Measurements from ENCODE around the gene SMAD9. TPM values are rescaled to one million over a fixed set of nuclear protein-coding genes. Genes with fewer than 3 reads are reported as not detected.
"Not testable (repeated sequence)": the region's sequence is repeated elsewhere in the genome, so short reads cannot be mapped to it uniquely, and the experiment has no call there.

The SMAD9 gene
- total RNA-seq, 1 donor from 2014 or later: 30.5 TPM

DNA sequence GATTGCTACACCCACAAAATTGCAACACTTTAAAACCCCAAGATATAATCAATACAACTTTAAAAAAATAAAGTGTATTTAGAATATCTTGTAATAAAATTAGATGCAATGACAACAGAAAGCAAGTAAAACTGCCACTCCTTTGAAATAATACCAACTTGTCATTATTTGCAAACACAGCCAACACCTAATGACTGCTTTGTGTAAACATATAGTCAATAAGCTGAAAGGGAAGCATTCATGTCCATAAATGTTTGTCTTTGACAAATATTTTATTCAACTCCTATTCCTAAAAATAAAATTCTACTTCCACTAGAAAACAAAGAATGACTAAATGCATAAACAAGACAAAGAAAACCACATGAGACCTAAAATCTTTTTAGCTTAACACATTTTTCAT is 6.6 kb downstream of the SMAD9 start:
- DNase-seq (ENCODE audit: low spot score) (no peak), ATAC-seq (no peak)
- intact Hi-C loops (cut with DNase I): no loop called here

DNA sequence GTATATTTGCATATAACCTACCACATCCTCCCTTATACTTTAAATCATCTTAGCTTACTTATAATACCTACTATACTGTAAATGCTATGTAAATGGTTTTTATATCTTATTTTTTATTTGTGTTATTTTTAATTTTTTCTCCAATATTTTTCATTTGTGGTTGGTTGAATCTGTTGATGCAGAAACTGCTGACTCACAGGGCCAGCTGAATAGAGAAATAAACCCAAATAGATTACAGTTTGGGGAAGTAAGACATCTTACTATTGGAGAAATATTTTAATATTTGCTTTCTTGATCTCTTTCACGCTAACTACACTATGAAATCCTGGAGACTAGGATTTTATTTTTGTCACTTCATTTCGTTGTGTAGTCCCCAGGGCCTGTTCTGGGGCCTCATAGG is 7.1 kb downstream of the SMAD9 start:
- no peak for DNase-seq (ENCODE audit: low spot score)
- intact Hi-C loops (cut with DNase I): no loop called here
- ATAC-seq: no peak

DNA sequence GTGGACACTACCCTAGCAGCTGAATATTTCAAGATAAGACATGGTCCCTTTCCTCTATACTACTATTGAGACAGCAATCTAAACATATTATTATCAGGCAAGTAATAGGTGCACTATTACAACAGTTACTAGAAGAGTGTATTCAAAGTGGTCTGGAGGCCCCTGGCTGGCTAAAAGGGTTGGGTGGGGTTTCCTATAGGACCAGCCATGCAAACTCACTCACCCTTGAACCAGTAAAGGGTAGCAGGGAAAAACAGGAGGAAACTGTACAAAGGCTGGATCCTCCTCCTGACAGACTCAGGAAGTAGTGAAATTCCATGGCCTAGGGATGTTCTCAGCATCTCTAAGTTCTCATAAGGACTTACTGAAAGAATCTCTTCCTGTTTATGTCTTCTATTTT is 7.7 kb downstream of the SMAD9 start:
- DNase-seq (ENCODE audit: low spot score): no peak
- no peak for ATAC-seq
- intact Hi-C loops (cut with DNase I): no loop called here

DNA sequence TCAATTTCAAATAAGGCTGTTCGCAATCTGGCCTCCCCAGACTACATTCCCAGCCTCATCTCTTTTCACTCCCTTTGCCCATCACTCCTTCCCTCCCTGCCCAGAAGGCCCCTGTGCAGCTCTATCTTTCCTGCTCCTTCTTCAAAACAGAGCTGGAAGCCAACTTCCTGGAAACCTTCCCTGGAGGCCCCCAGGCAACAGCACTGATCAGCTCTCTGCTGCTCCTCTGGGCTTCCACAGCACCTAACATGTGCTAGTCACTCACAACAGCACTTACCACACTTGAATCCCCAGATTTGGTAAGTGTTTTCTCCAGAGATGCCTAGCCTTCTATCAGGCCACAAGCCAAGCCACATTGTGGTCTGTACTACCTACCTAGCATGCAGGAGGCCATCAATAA is 9.5 kb downstream of the SMAD9 start:
- intact Hi-C loops (cut with DNase I): no loop called here
- DNase-seq (ENCODE audit: low spot score) (no peak), ATAC-seq (no peak)

DNA sequence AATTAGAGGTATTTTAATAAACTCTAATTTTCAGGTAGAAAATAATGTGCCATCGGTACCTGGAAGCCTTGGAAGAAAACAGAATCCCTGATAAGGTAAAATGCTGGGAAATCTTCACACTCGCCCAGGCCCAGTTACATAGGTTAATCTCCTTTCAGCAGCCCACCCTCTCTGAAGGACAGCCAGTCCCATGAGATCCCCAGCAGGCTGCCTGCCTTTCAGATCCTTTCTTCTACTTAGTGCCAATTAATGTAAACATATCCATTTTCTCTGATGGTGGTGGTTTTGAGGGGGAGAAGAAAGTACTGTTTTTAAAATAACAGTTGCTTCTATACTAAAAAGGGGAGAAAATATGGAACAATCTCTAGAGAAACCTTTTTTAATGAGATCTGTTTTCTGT is 12.2 kb downstream of the SMAD9 start:
- ATAC-seq (no peak), DNase-seq (ENCODE audit: low spot score) (no peak)
- intact Hi-C loops (cut with DNase I): no loop called here

DNA sequence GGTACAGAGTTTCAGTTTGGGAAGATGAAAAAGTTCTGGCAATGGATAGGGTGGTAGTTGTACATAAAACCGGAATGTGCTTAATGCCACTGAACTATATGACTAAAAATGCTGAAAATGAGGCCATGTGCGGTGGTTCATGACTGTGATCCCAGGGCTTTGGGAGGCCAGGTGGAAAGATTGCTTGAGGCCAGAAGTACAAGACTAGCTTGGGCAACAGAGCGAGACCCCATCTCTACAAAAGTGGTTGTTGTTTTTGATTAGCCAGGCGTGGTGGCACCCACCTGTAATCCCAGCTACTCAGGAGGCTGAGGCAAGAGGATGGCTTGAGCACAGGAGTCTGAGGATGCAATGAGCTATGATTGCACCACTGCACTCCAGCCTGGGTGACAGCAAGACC is 12.8 kb downstream of the SMAD9 start:
- ATAC-seq (no peak), DNase-seq (ENCODE audit: low spot score) (no peak)
- intact Hi-C loops (cut with DNase I): no loop called here

DNA sequence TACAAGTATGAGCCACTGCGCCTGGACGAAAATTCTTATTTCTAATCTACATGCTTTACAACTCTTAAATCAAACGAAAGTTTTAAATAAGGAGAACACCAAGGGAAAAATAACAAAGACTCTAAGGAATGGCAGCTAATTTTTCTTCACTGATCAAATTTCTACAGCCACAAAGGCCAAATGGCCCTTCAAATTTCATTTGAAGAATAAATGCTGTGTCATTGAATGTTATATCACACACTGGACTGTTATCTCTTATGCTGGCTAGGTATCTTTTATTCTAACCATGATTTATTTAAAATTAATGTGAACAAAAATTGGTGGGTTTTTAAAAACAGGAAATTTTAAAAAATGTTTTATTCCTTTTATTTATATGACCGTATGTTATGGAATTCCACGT is 14.1 kb downstream of the SMAD9 start:
- DNase-seq (ENCODE audit: low spot score): no peak
- ATAC-seq: no peak
- intact Hi-C loops (cut with DNase I): no loop called here

DNA sequence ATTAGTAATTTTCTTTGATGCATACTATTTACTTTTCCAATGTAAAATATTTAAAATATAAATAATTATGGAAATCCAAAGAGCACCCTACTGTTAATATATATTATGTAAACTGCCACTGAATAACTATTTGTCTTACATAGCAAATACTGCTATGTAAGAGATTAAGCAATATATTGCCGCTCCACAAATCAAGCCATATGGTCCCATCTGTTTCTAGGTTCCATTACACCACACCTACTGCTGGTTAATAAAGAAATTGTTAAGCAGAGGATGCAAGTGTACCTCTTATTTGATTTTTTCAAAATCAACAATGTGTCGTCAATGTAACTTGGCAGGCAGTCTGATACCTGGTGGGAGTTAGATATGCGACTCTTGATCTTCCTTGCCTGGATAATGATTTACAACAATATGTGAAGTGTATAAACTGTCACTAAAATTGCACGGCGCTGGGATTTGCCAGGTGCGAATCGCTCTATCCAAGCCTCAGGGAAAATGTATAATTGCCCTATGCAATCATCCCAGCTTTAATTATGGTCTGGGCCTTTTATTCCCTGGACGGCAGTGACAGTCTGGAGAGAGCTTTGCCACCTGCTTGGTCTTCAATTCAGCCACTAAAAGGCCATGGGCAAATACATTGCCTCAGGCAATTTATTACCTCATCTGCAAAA is 16.0 kb downstream of the SMAD9 start:
- ATAC-seq: no peak
- intact Hi-C loops (cut with DNase I): no loop called here
- DNase-seq (ENCODE audit: low spot score): no peak

DNA sequence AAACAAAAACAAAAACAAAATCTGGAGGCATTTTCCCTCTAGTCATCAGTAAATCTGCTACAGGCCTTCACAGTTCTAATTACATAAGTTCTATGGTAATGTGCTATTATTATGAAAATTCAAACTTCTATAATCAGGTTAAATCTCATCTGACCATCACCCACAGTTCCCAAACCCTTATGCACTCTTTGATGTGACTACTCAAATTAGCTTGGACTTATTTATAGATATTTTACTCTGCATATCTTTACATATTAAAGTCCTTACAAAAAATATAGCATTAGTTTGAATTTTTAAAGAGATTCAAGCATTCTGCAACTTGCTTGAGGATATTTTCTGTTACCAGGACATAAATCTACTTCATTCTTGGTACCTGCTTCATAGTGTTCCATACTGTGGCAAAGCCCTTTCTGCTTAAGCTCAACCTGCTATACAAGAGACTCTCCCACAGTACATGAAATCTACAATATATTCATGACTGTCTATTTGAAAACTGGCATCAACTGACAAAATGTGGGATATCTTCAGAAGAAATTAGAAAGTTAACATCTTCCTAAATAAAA is 22.9 kb downstream of the SMAD9 start:
- no peak for ATAC-seq
- DNase-seq (ENCODE audit: low spot score): no peak
- intact Hi-C loops (cut with DNase I): no loop called here

DNA sequence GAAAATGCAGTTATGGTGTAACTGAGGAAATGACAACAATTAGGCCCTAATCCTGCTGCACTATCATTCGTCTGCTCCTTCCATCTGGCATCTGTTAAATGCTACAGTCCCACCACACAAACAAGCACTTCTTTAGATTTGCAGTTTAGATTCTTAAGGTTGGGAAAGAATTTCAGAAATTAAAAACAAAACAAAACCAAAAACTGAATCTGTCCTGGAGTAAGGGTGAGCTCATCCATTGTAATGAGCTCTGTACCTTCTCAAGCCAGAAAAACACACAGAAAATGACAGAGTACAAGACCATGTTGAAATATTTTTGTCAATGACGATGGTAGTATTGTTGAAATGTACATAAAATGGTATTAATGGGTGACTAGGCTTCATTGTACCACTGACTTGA is 28.3 kb downstream of the SMAD9 start:
- intact Hi-C loops (cut with DNase I): no loop called here
- no peak for ATAC-seq
- no peak for DNase-seq (ENCODE audit: low spot score)

DNA sequence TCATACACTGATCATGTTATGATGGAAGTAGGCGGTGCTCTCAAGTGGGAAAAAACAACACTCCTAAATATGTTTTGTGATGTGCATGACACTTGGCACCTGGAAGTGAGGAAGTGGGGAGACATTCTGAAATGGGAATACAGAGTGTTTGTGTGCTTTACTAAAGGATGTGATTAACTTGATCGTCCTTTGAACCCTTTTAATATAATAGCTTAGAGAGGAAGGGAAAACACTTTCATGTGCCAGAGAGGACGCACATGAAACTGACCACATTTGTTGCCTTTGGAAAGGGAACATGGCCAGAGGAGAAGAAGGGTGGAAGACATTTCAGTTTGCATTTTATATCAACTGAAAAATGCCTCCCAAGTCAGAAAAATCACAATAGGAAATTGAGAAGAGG is 31.4 kb downstream of the SMAD9 start:
- no peak for DNase-seq (ENCODE audit: low spot score)
- intact Hi-C loops (cut with DNase I): no loop called here
- peak; percentile 76 for ATAC-seq

DNA sequence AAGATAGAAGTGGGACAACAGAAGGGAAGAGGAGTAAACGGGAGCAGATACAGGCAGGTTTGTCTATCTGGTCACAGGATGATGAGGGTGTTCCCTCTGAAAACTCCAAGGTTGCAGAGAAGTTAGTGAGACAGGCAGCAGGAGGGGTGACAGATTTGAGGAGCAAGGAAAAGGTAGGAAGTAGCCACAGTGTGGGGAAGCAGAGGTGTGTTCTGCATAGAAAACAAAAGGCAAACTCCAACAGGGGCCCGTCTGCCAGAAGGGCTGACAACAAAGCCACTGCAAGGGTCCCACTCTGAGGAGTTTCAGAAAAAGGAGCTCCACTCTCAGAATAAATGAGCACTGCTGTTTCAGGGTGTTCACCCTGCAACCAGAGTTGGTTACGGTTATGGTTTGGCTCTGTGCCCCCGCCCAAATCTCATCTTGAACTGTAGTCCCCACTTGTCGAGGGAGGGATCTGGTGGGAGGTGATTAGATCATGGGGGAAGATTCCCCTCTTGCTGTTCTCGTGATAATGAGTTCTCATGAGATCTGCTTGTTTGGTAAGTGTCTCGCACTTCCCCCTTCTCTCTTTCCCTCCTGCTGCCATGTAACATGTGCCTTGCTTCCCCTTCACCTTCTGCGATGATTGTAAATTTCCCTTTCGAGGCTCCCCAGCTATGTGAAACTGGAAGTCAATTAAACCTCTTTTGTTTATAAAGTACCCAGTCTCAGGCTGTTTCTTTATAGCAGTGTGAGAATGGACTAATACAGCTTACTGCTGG is 32.1 kb downstream of the SMAD9 start:
- ATAC-seq (peak; percentile 40), DNase-seq (ENCODE audit: low spot score) (peak; percentile 68)
- intact Hi-C loops (cut with DNase I): no loop called here

DNA sequence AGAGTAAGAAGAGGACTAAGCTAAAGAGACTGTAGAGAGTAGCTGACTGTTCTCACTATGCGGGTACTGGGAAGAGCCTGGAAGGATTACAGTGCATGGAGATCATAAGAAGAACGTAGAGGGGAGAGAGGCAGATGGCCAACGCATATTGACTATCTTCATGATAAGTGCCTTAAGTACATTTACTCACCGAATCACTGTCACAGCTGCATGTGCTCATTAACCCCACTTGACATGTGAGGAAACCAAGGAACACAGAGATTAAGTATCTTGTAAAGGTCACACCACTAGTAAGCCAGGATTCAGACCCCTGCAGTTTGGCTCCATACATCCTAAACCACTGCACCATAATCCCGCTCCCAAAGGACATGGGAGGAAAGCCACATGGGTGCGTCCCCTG is 34.1 kb downstream of the SMAD9 start:
- no peak for DNase-seq (ENCODE audit: low spot score)
- ATAC-seq: no peak
- intact Hi-C loops (cut with DNase I): no loop called here

DNA sequence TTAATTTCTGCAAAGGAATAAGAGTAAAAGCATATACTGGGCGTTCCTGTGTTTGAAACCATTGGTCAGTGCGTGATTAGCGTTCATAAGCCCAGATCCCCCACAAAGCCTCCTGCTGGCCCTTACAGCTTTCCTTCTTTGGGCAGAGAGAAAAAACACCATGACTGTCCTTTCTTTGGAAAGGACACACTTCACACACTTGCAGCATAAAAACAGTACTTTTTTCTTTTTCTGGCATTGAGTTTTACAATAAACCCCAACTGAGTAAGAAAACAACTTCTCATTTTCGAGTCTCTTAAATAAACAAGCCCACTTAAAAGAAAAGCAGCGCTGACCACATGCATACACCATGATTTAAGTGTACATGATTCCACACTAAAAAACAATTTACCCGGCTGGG is 35.8 kb downstream of the SMAD9 start:
- ATAC-seq (no peak), DNase-seq (ENCODE audit: low spot score) (no peak)
- intact Hi-C loops (cut with DNase I): no loop called here

DNA sequence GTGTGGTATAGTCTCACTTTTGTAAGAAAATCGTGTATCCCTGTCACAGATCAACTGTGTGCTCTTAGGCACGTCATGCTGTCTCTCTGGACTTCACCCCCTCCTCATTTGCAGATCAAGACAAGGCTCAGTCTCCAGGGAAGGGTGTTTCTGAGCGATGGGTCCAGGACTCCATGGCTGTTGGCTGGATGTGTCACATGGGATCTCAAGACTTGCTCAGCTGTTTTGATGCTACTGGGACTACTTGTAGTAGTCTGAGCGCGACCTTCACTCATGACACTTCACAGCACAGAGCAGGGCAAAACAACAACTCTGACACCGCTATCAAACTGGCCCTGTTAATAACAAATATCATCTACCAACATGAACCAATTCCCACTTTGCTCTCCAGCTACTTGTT is 36.2 kb downstream of the SMAD9 start:
- ATAC-seq: peak; percentile 6
- DNase-seq (ENCODE audit: low spot score): no peak
- intact Hi-C loops (cut with DNase I): no loop called here

DNA sequence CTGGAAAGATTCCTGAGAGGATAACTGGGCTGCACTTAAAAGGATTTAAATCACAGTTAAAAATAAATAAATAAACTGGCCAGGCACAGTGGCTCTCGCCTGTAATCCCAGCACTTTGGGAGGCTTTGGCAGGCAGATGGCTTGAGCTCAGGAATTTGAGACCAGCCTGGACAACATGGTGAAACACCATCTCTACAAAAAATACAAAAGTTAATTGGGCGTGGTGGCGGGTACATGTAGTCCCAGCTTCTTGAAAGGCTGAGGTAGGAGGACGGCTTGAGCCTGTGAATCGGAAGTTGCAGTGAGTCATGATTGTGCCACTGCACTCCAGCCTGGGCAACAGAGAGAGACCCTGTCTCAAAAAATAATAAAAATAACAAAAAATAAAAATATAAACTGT is 36.6 kb downstream of the SMAD9 start:
- ATAC-seq: peak; percentile 58
- intact Hi-C loops (cut with DNase I); DNase-seq (ENCODE audit: low spot score): not testable (repeated sequence)

DNA sequence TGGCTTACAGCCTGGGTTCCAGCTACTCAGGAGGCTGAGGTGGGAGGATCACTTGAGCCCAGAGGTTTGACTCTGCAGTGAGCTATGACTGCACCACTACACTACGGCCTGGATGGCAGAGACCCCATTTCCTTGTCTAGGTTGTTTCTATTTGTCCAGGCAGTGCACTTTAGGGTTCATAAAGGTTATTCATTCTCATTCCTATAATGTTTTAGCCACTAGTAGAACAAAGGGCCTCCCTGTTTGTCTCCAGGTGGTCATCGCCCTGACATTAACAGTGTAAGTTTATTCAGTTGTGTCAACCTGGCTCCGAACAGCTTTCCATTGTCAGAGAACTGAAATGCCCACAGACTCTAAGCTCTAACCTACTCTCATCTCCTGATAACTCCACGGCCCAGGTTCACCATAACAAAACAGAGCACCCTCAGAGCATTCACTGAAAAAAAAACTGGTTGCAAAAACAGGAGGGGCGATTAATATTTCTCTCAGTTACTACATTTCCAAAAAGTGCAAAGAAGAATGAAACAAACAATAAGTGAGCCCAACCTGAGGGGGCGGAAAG is 37.1 kb downstream of the SMAD9 start:
- DNase-seq (ENCODE audit: low spot score) (no peak), ATAC-seq (peak; percentile 39)
- intact Hi-C loops (cut with DNase I): no loop called here

DNA sequence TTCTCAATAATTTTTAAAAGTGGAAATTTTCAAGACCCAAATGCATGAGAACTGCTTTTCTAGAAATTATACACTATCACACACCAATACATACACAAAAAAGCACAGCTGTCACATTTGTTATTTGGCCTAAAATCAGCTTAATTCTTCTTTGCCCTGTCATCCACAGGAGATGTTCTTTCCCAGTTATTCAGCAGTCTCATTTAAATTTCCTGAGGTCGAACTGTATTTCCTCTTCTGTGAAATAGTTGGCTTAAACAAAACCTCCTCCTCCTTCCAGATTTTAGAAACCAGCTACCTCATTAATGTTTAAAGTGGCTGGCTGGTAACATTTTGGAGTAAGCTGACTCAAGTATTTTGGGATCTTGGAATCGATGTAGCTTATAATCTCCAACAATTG is 39.1 kb downstream of the SMAD9 start:
- no peak for ATAC-seq
- intact Hi-C loops (cut with DNase I): no loop called here

DNA sequence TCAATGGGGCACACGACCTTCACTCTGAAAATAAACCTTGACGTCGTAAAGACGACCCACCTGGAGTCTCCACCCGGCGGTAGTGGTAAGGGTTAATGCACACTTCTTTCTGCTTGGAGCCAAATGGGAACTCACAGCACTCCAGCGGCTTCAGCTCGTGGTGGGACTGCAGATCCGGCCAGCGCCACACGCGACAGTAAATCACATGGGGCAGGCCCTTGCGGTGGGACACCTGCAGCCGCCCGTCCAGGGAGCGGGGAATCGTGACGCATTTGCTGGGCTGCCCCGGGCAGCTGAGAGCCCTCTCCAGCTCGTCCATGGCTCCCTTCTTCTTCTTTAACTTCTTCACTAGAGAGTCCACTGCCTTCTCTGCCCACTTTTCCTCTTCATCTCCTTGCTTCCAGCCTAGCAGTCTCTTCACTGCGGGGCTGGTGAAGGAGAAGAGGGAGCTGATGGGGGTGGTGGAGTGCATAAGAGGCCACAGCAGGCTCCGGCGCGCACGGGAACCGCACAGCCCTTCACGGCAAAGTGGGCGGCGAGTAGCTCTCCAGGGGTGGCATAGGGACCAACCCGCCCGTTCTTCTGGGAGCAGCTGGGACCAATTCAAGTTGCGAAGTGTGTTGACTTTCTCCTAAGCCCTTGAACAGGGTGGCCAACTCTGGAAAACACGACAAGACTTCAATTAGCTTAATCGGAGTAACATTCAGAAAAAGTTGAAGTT is 40.7 kb downstream of the SMAD9 start:
- intact Hi-C loops (cut with DNase I): no loop called here
- ATAC-seq (no peak), DNase-seq (ENCODE audit: low spot score) (no peak)

More for the DNA sequence above, 39.1 kb downstream of the SMAD9 start:
- DNase-seq (ENCODE audit: low spot score): no peak

DNA sequence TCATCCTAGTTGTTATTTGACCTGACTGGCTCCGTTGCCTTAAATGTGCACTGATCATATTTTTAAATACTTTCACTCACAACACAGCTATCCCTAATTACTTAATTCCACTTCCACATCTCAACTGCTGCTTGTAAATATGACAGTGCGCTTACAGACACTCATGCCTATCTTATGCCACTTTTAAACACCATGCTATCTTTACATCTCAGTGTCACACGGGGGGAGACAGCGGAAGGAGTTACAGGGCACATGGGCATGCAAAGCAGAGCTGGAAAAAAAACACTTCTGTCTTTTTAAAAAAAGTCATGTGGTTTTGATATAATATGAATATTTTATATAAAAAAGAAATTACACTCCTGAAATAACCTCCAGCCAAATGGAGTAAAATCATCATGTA is 44.1 kb downstream of the SMAD9 start:
- intact Hi-C loops (cut with DNase I): no loop called here
- ATAC-seq (no peak), DNase-seq (ENCODE audit: low spot score) (no peak)

All from sciatic nerve (tissue), 2 donors.